Measurements from ENCODE around the gene DNAJA2. TPM values are rescaled to one million over a fixed set of nuclear protein-coding genes. Genes with fewer than 3 reads are reported as not detected.

Gene DNAJA2
- total and polyA plus RNA-seq, 2 of the 8 experiments (the other 6 are each of a cell fraction or from before 2014, with no cell fraction given) = 9.4 to 93.8 TPM

- no peak for TF ChIP-seq NRF1 (IDR thresholded peaks at IDR 0.05; ENCODE audit: low read depth, low read length)
- no peak for TF ChIP-seq JUN (IDR thresholded peaks at IDR 0.05; ENCODE audit: low read depth, low read length)
- no peak for TF ChIP-seq RBBP5 (IDR thresholded peaks at IDR 0.05; ENCODE audit: borderline replicate concordance, low read depth, low read length)
- TF ChIP-seq SP4 (IDR thresholded peaks at IDR 0.05; ENCODE audit: low read length) = no peak
- TF ChIP-seq EZH2 (IDR thresholded peaks at IDR 0.05; ENCODE audit: low read depth, low read length, severe bottlenecking) = no peak
- TF ChIP-seq CHD1 (IDR thresholded peaks at IDR 0.05; ENCODE audit: low read depth, low read length) = no peak
Measured at GRCh38 chr16:46996391-46996790, 22.9 kb upstream of the DNAJA2 start (continued).

Data from H1 (cell line).